GM12878 (cell line): ENCODE measurements around the gene GPR171. TPM values are rescaled to one million over a fixed set of nuclear protein-coding genes. Genes with fewer than 3 reads are reported as not detected.
"Not testable (repeated sequence)": the region's sequence is repeated elsewhere in the genome, so short reads cannot be mapped to it uniquely, and the experiment has no call there.

Experiments used
- ATAC-seq: fragments of 200-7000 bp; cut with Tn5 transposase; 3 replicates; pipeline ENCODE4 v1.9.1; 2020; ENCODE audit warnings: mild to moderate bottlenecking, moderate library complexity
- BruUV-seq: library from RNA; stranded (reverse); fragments of 400-500 nt; replicated peaks from 2 replicates; lab custom pipeline; 2021; lab: Mats Ljungman, UMichigan
- CTCF ChIA-PET: fragments of 300-600 bp; sonication (Branson Sonifier 250); formaldehyde crosslinking; extraction: SDS; loops from one replicate; lab custom pipeline; 2021; ENCODE audit warnings: inconsistent platforms; lab: Yijun Ruan, JAX
- POLR2A ChIA-PET: fragments of 350-600 bp; formaldehyde crosslinking; extraction: SDS; loops from one replicate; lab custom pipeline; 2021; ENCODE audit warnings: inconsistent platforms; lab: Charles Lee
- RAD21 ChIA-PET: fragments of 300-600 bp; sonication (Branson Sonifier 250); formaldehyde crosslinking; loops from one replicate; lab custom pipeline; 2023; ENCODE audit warnings: antibody characterized with exemption; ENCODE audit not compliant: unreplicated experiment; lab: Charles Lee
- SMC1A ChIA-PET: fragments of 300-600 bp; sonication (Branson Sonifier 250); formaldehyde crosslinking; loops from one replicate; lab custom pipeline; 2023; ENCODE audit not compliant: unreplicated experiment, uncharacterized antibody; lab: Charles Lee
- DNase-seq: peaks from one replicate; pipeline ENCODE4 v3.0.0-alpha.2; 2011; ENCODE audit warnings: low read depth, low spot score
- FAIRE-seq: peaks from 3 replicates; lab custom pipeline; 2011; peaks lifted over from hg19 to GRCh38; lab: Jason Lieb, UNC
- H2AFZ ChIP-seq: 2 replicates; pipeline ENCODE4 v1.6.0; 2011; ENCODE audit warnings: low read depth, low read length, control low read depth; ENCODE audit not compliant: control insufficient read depth
- H3K27ac ChIP-seq: 2 replicates; pipeline ENCODE4 v1.5.1; 2011; ENCODE audit warnings: control low read depth; ENCODE audit not compliant: control insufficient read depth, insufficient read depth
- H3K27me3 ChIP-seq, 2 experiments: replicated peaks in 1 of 2; 2 replicates each; pipeline versions ENCODE4 v1.6.0 to v1.6.1; 2011; ENCODE audit warnings: low read length in 1 of 2; ENCODE audit not compliant: control insufficient read depth in 2 of 2, insufficient read depth in 2 of 2
- H3K36me3 ChIP-seq, 2 experiments: 2 replicates each; pipeline ENCODE4 v1.5.1; 2011; ENCODE audit warnings: low read length in 1 of 2; ENCODE audit not compliant: control insufficient read depth in 2 of 2, insufficient read depth in 2 of 2
- H3K4me1 ChIP-seq: 2 replicates; pipeline ENCODE4 v1.6.1; 2011; ENCODE audit warnings: mild to moderate bottlenecking, low read length, moderate library complexity, mixed read lengths; ENCODE audit not compliant: control insufficient read depth, insufficient read depth
- H3K4me2 ChIP-seq: 2 replicates; pipeline ENCODE4 v1.6.0; 2011; ENCODE audit warnings: control low read depth; ENCODE audit not compliant: control insufficient read depth, insufficient read depth
- H3K4me3 ChIP-seq: fragments of 200-600 bp; sonication (generic); 2 replicates; pipeline ENCODE4 v1.5.1; 2016
- H3K79me2 ChIP-seq: 2 replicates; pipeline ENCODE4 v1.6.0; 2011; ENCODE audit warnings: low read length; ENCODE audit not compliant: control insufficient read depth, insufficient read depth
- H3K9ac ChIP-seq: 2 replicates; pipeline ENCODE4 v1.8.0; 2011; ENCODE audit warnings: low read length, control low read depth, mixed read lengths; ENCODE audit not compliant: control insufficient read depth, insufficient read depth
- H3K9me3 ChIP-seq: replicated peaks from 3 replicates; pipeline ENCODE4 v1.5.1; 2011; ENCODE audit warnings: mild to moderate bottlenecking, low read length; ENCODE audit not compliant: control insufficient read depth, insufficient read depth
- H4K20me1 ChIP-seq: 2 replicates; pipeline ENCODE4 v1.6.0; 2011; ENCODE audit not compliant: control insufficient read depth, insufficient read depth
- ATF7 ChIP-seq: fragments of 450-650 bp; IDR thresholded peaks from 2 replicates; pipeline ENCODE4 v1.6.1; 2016; ENCODE audit warnings: low read depth, mild to moderate bottlenecking
- BRCA1 ChIP-seq: IDR thresholded peaks from 2 replicates; pipeline ENCODE4 v1.6.1; 2011; ENCODE audit warnings: low read depth, low read length, improper control_type of control experiment
- EED ChIP-seq: sonication (generic); IDR thresholded peaks from 2 replicates; pipeline ENCODE4 v1.6.1; 2016; ENCODE audit warnings: antibody characterized with exemption, low read depth
- EGR1 ChIP-seq, 2 experiments: IDR thresholded peaks; 1 replicate in 1 of 2; 2 replicates in 1 of 2; pipeline ENCODE4 v1.6.1; 2011 to 2012; ENCODE audit warnings: low read depth in 2 of 2, low read length in 2 of 2, borderline replicate concordance in 1 of 2, mild to moderate bottlenecking in 1 of 2, moderate library complexity in 1 of 2
- ETV6 ChIP-seq, 2 experiments: fragments of 450-650 bp in 1 of 2; IDR thresholded peaks in 1 of 2; conservative IDR thresholded peaks in 1 of 2; 2 replicates each; pipeline ENCODE4 v1.6.1; 2014; ENCODE audit warnings: antibody characterized with exemption in 1 of 2, borderline replicate concordance in 1 of 2, low read depth in 1 of 2, mild to moderate bottlenecking in 1 of 2, moderate library complexity in 1 of 2
- IKZF2 ChIP-seq, 2 experiments: fragments of 450-650 bp; IDR thresholded peaks; 2 replicates each; pipeline ENCODE4 v1.6.1; 2017; ENCODE audit warnings: mild to moderate bottlenecking in 2 of 2, moderate library complexity in 2 of 2
- JUNB ChIP-seq: IDR thresholded peaks from 2 replicates; pipeline ENCODE4 v1.6.1; 2016; ENCODE audit warnings: antibody characterized with exemption, mild to moderate bottlenecking
- PAX8 ChIP-seq: fragments of 450-650 bp; IDR thresholded peaks from 2 replicates; pipeline ENCODE4 v1.6.1; 2017; ENCODE audit warnings: mild to moderate bottlenecking, moderate library complexity
- RELB ChIP-seq: fragments of 450-650 bp; IDR thresholded peaks from 2 replicates; pipeline ENCODE4 v1.6.1; 2017; ENCODE audit warnings: low read depth, mild to moderate bottlenecking, moderate library complexity
- ZBTB33 ChIP-seq: fragments of 450-650 bp; IDR thresholded peaks from 2 replicates; pipeline ENCODE4 v1.6.1; 2017; ENCODE audit warnings: mild to moderate bottlenecking
- WGBS: methylation state at CpG from one replicate; pipeline ENCODE4 v1.1.6; 2016; ENCODE audit warnings: low lambda C conversion rate; ENCODE audit not compliant: insufficient replicate concordance, insufficient coverage; ENCODE audit errors: missing lambda C conversion rate; 5-methylcytosine and 5-hydroxymethylcytosine counted together
- in situ Hi-C: fragments of 300-500 bp; cut with MboI; formaldehyde crosslinking; loops from 9 replicates; pipeline ENCODE4 v1.14.3; 2018; ENCODE audit warnings: mixed read lengths
- intact Hi-C: fragments of 100-400 bp; cut with micrococcal nuclease; formaldehyde crosslinking; loops from one replicate; pipeline ENCODE4 v1.14.2; 2022; ENCODE audit not compliant: unreplicated experiment
- polyA plus RNA-seq, 11 experiments: library from polyadenylated mRNA; depleted of rRNA in 4 of 11; unstranded in 6 of 11; stranded (reverse) in 5 of 11; fragments of >200 nt; fragmentation: Nextera tagmentation in 4 of 11; fragmentation: Illumina TruSeq in 1 of 11; extraction: Ambion mirVana in 4 of 11; extraction: Trizol in 1 of 11; gene quantifications; 1 replicate in 1 of 11; 2 replicates in 10 of 11; pipeline versions ENCODE4 v1.2.1 to v1.2.3, GENCODE V29; 2011 to 2016; ENCODE audit warnings: inconsistent platforms in 2 of 11, missing spikeins in 2 of 11, low read depth in 1 of 11
- total RNA-seq, 4 experiments: library from RNA; depleted of rRNA in 3 of 4; stranded (reverse); fragments of >200 nt in 3 of 4; fragmentation: Illumina TruSeq in 1 of 4; extraction: Trizol in 1 of 4; gene quantifications; 2 replicates each; pipeline versions ENCODE4 v1.2.1 to v1.2.3, GENCODE V29; 2013 to 2021

GPR171 gene
- total and polyA plus RNA-seq, 10 of the 15 experiments (the other 5 are each of a cell fraction or from before 2014, with no cell fraction given), result 0.05 to 0.07 TPM; not detected in 8

GRCh38 chr3:151232991-151233390, 30.0 kb upstream of the GPR171 start (continued):
- no peak for TF ChIP-seq ZBTB33

GRCh38 chr3:151232403-151232802, 29.4 kb upstream of the GPR171 start:
- BruUV-seq, H3K4me3 ChIP-seq, intact Hi-C loops, H3K36me3 ChIP-seq, DNase-seq, H3K4me2 ChIP-seq, H3K9me3 ChIP-seq, FAIRE-seq, H2AFZ ChIP-seq, H3K27ac ChIP-seq, H3K79me2 ChIP-seq, POLR2A ChIA-PET, H4K20me1 ChIP-seq, ATAC-seq, in situ Hi-C loops, H3K9ac ChIP-seq, H3K4me1 ChIP-seq, H3K27me3 ChIP-seq: not testable (repeated sequence)
- SMC1A ChIA-PET, result interaction anchor here (0.7 to 1.2 kb wide), 6 partner anchors 36 to 604 kb away, joined by 3 to 4 read pairs (median 4); partner anchors contain the start of gene P2RY14
- CTCF ChIA-PET, result interaction anchor here (0.9 to 1.0 kb wide), 2 partner anchors 58 to 61 kb away, joined by 3 read pairs; no protein-coding TSS in a partner anchor
- RAD21 ChIA-PET, result interaction anchor here (1.6 kb wide), 1 partner anchor 46 kb away, joined by 6 read pairs; the partner anchor contains the start of gene P2RY14

- Histone ChIP-seq H3K4me3 (no peak overlapping the region), H3K27me3 (no peaks in the 10 kb centered on the region), H2AFZ (no peak overlapping the region), H4K20me1 (no peaks in the 10 kb centered on the region), H3K27ac (no peak overlapping the region), H3K4me2 (peak overlapping the region; percentile 7; the same call in 1 of the 2 replicates), H3K4me1 (peaks cover 9% of the 10 kb centered on the region), H3K9ac (no peak overlapping the region), H3K36me3 (no peaks in the 10 kb centered on the region), H3K9me3 (no peaks in the 10 kb centered on the region), H3K79me2 (no peaks in the 10 kb centered on the region)
- ATAC-seq (peak; percentile 63), FAIRE-seq (no peak), DNase-seq (no peak)
- ChIA-PET RAD21 (interaction anchor here (1.1 to 1.4 kb wide), 6 partner anchors 28 to 62 kb away, joined by 3 to 8 read pairs (median 4); partner anchors contain the start of gene GPR171), POLR2A (no interaction called here), SMC1A (interaction anchor here (0.7 to 7.6 kb wide), 9 partner anchors 23 to 97 kb away, joined by 3 to 98 read pairs (median 4); partner anchors contain the start of genes GPR171 and P2RY14), CTCF (interaction anchor here (0.7 to 8.7 kb wide), 12 partner anchors 20 to 591 kb away, joined by 3 to 182 read pairs (median 3); partner anchors contain the start of gene P2RY14)
- BruUV-seq, result no TSS peak
- 3% methylated on average over 4 of the region's 4 CpGs for WGBS
- intact Hi-C loops (no loop called here), in situ Hi-C loops (no loop called here)
- 0 out of 2 replicates have a peak, but pooled peaks have one; percentile 19 for TF ChIP-seq EED
- peak; percentile 11 to 12; a peak in 1 of 4 replicates for TF ChIP-seq IKZF2 (IDR thresholded peaks at IDR 0.05)
- TF ChIP-seq ETV6 (conservative IDR thresholded peaks at IDR 0.05 in 1 of 2, IDR thresholded peaks at IDR 0.05 in 1 of 2; ENCODE audit: borderline replicate concordance in 1 of 2, low read depth in 1 of 2), result peak in 1 of 2 experiments; percentile 63; a peak in 1 of 4 replicates
- peak; percentile 14; the same call in 1 of the 2 replicates for TF ChIP-seq JUNB
- peak; percentile 45; the same call in 1 of the 2 replicates for TF ChIP-seq ATF7
- TF ChIP-seq EGR1 (IDR thresholded peaks at IDR 0.05; ENCODE audit: borderline replicate concordance in 1 of 2, low read depth in 2 of 2, low read length in 2 of 2), result no peak
- TF ChIP-seq BRCA1, result no peak
- no peak for TF ChIP-seq PAX8
- 0 out of 2 replicates have a peak, but pooled peaks have one; percentile 18 for TF ChIP-seq RELB
These were observed 27.6 kb upstream of the GPR171 start for GRCh38 chr3:151230646-151231045.
